D721Med (cell line): Measurements from ENCODE around the gene SORL1.

Source experiments
- DNase-seq: peaks from one replicate; pipeline ENCODE4 v3.0.0; 2011; ENCODE audit warnings: low spot score; ENCODE audit not compliant: insufficient read length
- FAIRE-seq: peaks from 2 replicates; lab custom pipeline; 2011; peaks lifted over from hg19 to GRCh38; lab: Jason Lieb, UNC
- TF ChIP-seq, protein P1 (sequence below): IDR thresholded peaks from 2 replicates; pipeline ENCODE4 v1.5.1; 2012; ENCODE audit warnings: mild to moderate bottlenecking, control low read depth; ENCODE audit not compliant: insufficient read depth; ENCODE audit errors: missing control alignments

The SORL1 gene

GRCh38 chr11:121570453-121570852 is 118.3 kb downstream of the SORL1 start:
- no peak for FAIRE-seq
- no peak for DNase-seq
- TF ChIP-seq, protein P1, sequence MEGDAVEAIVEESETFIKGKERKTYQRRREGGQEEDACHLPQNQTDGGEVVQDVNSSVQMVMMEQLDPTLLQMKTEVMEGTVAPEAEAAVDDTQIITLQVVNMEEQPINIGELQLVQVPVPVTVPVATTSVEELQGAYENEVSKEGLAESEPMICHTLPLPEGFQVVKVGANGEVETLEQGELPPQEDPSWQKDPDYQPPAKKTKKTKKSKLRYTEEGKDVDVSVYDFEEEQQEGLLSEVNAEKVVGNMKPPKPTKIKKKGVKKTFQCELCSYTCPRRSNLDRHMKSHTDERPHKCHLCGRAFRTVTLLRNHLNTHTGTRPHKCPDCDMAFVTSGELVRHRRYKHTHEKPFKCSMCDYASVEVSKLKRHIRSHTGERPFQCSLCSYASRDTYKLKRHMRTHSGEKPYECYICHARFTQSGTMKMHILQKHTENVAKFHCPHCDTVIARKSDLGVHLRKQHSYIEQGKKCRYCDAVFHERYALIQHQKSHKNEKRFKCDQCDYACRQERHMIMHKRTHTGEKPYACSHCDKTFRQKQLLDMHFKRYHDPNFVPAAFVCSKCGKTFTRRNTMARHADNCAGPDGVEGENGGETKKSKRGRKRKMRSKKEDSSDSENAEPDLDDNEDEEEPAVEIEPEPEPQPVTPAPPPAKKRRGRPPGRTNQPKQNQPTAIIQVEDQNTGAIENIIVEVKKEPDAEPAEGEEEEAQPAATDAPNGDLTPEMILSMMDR, result no peak

DNA sequence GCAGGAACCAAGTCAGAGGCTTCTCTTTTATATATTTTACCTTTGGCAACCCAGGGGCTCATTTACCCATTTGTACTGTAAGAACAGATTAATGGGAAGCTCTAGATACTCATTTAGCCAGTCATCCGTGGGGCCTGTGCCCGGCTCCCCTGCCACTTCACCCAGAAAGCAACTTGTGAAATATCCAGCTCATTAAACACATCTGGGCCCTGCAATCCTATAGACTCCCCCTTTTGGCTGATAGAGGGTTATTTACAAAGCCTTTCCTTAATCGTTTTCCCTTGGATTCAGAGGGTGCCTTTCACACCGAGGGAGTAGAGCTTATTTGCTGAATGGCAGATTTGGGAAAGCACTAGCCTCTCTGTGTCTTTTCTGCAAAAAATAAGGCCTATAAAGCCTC is 119.4 kb downstream of the SORL1 start:
- no peak for FAIRE-seq

GRCh38 chr11:121572571-121573059 is 120.5 kb downstream of the SORL1 start:
- TF ChIP-seq, protein P1, result no peak
- no peak for FAIRE-seq
- no peak for DNase-seq

More for the DNA sequence above, 119.4 kb downstream of the SORL1 start:
- TF ChIP-seq, protein P1, result no peak
- DNase-seq, result no peak

GRCh38 chr11:121574801-121575200 is 122.7 kb downstream of the SORL1 start:
- DNase-seq (no peak), FAIRE-seq (no peak)
- TF ChIP-seq, protein P1, result no peak

- DNase-seq, result no peak
- TF ChIP-seq, protein P1, result no peak
- no peak for FAIRE-seq
These were observed 123.3 kb downstream of the SORL1 start for GRCh38 chr11:121575250-121575962.

GRCh38 chr11:121575963-121576290 is 123.8 kb downstream of the SORL1 start:
- DNase-seq, result no peak
- TF ChIP-seq, protein P1, result no peak
- no peak for FAIRE-seq

DNA sequence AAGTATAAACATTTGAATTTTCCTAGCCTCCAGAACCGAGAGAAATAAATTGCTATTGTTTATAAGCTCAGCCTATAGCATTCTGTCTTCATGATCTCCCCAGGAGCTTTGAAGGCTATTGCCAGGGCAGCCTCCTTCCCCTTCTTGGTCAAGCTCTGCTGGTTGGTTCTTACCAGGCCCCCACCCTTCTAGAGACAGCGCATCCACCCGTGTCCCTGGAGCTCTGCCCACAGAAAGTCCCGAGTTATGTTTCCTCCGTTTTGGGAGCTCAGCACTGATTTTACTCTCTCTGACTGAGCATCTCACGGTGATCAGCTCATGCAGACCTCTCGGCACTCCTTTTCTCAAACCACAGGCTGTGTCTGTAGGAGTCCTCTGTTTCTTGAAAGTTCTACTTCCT is 124.4 kb downstream of the SORL1 start:
- DNase-seq (no peak), FAIRE-seq (no peak)
- TF ChIP-seq, protein P1, result no peak
